ENCODE results near the gene SERPINE2.

The SERPINE2 gene, protein sequence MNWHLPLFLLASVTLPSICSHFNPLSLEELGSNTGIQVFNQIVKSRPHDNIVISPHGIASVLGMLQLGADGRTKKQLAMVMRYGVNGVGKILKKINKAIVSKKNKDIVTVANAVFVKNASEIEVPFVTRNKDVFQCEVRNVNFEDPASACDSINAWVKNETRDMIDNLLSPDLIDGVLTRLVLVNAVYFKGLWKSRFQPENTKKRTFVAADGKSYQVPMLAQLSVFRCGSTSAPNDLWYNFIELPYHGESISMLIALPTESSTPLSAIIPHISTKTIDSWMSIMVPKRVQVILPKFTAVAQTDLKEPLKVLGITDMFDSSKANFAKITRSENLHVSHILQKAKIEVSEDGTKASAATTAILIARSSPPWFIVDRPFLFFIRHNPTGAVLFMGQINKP

GRCh38 chr2:224039080-224039769, at the start of gene SERPINE2:
SERPINE2 (minus strand) TSS chr2:224039286; CDS start chr2:224001900, 37,386 bp downstream.
- peak; percentile 84 for DNase-seq

DNA sequence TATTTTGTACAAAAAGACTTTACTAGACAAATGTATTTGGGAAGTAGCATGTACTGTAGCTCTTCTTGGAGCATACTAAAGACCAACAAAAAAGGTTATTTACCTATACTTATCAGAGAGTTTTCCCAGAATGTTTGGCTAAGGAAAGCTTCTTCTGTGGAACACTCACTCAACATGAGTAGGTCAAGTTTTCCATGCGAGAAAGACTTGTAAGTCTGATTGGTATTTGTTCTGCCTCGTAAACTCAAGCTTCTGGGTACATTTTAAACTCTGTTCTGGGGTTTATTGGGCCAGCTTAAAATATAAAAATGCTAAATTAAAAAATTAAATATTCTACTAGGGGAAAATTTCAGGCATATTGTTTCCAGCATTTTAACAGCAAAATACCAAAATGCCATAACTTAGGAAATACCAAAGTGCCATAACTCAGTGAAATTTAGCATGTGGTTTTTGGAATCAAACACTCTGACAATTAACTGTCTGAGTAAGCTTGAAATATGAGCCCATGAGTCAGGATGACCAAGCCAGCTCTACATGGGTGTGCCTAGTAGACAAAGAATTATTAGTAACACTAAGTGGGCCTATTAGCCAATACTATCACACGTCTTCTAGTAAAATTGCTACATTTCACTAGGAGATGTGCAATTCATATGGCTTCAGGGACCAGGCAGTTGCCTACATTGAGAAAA, 47.3 kb upstream of the SERPINE2 start:
- DNase-seq = no peak

- no peak for DNase-seq
Measured at GRCh38 chr2:224085811-224086210, 46.7 kb upstream of the SERPINE2 start.

DNA sequence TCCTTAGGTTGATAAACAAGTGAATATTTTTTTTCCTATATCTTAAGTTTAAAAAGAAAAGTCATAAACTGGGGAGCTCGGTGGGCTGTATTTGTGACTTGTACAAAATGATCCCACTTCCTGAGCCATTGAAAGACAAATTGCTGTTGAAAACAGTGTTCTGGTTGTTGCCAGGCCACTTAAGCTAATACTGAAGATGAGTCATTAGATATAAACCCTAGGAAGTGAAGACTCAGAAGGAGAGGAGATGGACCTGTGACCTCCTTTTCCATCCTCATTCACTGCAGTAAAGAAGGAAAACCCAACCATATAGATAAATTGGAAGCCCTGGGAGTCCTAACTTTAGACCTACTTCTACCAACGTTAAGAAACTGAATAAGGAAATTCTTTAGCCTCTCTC, 46.2 kb upstream of the SERPINE2 start:
- DNase-seq = no peak

DNA sequence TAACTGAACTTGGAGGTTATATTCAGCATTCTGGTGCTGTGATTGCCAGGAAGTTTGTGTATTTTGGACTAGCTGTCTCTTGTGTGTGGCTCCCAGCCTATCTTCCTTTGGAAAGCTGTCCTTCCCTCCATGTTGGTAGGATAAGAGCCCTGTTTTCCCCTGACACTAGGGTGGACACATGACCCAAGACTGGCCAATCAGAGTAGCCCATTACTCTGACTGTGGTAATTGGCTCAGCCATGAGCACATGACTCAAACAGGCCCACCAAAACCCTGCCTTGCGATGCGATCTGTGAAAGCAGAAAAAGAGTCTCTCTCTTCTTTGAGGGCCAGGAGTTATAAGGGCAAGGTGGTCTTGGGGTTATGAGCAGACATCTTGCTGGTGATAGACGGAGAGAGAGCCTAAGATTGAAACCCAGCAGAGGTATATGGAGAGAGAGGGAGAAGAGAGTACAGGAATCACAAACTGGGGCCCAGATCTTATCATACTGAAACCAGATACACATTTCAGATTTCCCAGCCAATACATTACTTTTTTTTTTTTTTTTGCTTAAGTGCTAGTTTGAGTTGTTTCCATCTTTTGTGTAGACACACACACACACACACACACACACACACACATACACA, 45.3 kb upstream of the SERPINE2 start:
- no peak for DNase-seq

DNA sequence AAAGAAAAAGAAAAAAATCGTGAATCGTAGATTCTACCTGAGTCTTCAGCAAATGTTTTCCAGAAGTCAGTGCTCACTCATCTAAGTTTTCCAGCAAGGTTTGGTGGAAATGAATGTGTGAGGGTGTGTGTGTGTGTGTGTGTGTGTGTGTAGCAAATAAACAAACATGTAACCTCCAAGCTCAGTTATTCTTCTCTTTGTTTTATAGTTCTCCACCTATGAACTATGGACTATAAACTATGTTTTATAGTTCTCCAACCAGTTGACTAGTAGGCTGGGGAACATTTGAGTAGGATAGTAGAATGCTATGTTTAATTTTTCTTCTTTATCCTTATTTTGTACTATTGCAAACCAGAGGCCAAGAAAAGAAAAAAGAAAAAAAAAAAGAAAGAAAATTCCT, 44.6 kb upstream of the SERPINE2 start:
- DNase-seq = no peak

GRCh38 chr2:224078656-224079055, 39.6 kb upstream of the SERPINE2 start:
- DNase-seq = no peak

- DNase-seq = no peak
Measured at GRCh38 chr2:224077773-224078507, 38.9 kb upstream of the SERPINE2 start.

GRCh38 chr2:224075588-224075987, 36.5 kb upstream of the SERPINE2 start:
- no peak for DNase-seq

DNA sequence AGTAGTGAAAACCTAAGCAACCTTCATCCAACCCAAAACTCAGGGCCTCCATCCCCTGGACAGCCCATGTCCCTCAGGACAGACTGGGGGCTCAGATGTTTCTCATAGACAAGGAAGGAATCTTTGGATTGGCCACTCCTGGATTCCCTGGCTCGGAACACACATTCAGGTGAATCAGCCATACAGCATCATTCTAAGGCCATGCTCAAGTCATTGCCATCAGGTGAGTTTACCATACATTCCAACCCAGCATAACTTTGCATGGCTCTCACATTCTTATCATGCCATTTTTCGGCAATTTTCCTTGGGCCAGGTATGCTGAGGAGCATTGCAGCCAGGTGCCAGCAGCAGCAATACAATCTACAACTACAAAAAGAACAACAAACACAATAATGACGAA, 34.6 kb upstream of the SERPINE2 start:
- DNase-seq = no peak

GRCh38 chr2:224072541-224073188, 33.6 kb upstream of the SERPINE2 start:
- no peak for DNase-seq

DNA sequence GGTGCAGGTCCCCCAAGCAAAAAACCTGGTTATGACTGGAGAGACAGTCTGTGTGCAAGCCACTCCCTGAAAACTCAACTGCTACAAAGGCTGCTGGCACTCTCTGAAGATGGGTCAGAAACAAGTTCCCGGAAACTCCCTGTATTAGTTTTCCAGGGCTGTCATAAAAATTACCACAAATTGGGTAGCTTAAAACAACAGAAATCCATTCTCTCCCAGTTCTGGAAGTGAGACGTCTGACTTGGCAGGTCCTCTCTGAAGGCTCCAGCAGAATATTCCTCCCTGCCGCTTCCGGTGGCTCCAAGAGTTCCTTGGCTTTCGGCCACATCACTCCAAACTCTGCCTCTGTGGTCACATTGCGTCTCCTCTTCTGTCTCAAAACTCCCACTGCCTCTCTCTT, 30.1 kb upstream of the SERPINE2 start:
- no peak for DNase-seq

DNA sequence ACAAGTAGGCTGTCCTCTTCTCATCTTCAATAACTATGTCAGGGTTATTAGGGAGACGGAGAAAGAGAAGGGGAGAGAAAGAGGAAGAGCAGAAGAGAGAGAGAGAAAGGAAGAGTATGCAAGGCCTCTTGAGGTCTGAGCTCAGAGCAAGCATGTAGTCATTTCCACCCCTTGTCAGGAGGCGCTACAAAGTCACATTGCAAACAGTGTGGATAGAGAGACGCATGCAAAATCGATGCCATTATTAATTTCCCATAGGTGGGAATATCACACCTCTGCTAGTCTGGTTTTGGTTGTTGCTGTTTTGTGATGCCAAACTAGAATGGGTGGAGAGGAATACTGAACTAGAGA, 24.2 kb upstream of the SERPINE2 start:
- no peak for DNase-seq

DNA sequence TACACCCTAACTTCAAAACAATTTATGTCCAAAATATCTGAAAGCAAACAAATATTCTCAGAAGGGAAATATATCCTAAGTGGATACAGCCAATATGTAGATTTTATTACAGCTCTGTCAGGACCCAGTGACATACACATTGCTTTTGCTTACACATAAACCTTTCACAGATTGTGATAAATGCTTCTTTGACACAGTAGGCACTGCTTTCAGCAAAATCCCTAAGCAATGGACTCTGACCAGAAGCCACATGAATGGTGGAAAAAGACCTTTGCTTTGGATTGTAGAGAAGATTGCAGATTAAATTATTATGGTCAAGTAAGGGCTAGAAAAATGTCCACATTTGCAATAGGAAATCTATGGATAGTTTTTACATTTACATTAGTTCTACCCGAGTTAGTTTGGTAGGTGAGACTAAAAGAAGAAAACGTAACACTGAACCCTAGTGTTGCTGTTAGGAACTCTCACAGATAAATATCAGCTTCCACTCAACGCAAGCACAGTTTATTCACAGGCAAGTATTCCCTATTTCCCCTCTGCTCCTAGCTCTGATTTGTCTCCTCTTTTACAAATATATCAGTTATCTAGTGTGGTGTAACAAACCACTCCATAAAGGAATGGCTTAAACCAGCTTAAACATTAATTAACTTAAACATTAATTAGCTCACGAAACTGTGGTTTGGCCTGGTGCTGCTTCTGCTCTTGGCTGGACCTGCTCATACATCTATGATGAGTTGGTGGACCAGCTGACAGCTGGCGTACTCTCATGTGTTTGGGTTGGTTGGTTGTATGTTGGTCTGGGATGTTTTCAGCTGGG, 23.6 kb upstream of the SERPINE2 start:
- no peak for DNase-seq

- DNase-seq = no peak
Measured at GRCh38 chr2:224060783-224061482, 21.8 kb upstream of the SERPINE2 start.

DNA sequence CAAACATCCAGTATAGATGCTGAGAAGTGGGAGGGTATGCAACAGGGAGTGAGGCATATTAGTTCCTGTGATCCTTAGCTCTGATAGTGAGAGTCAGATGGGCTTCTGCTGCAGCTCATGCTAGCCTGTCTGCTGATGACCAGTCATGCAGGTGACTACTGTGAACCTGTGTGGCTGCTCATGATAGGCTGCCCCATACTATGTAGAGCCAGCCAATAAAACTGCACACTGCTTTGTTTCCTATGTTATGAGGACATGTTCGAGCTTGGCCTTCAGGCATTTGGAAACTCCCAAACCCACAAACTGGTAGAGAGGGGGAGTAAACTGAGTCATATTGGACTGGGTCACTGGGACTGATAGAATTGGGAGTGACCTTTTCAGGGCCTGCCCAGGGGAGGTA, 20.1 kb upstream of the SERPINE2 start:
- no peak for DNase-seq

- DNase-seq = no peak
Measured at GRCh38 chr2:224058048-224058775, 19.1 kb upstream of the SERPINE2 start.

GRCh38 chr2:224056889-224057288, 17.8 kb upstream of the SERPINE2 start:
- no peak for DNase-seq

DNA sequence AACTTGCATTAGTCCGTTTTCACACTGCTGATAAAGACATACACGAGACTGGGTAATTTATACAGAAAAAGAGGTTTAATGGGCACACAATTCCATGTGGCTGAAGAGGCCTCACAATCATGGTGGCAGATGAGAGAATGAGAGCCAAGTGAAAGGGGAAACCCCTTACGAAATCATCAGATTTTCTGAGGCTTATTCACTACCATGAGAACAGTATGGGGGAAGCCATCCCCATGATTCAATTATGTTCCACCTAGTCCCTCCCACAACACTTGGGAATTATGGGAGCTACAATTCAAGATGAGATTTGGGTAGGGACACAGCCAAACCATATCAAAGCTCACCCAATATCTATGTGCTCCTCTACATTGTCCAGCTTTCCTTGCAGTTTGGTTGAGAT, 16.0 kb upstream of the SERPINE2 start:
- DNase-seq = no peak

DNA sequence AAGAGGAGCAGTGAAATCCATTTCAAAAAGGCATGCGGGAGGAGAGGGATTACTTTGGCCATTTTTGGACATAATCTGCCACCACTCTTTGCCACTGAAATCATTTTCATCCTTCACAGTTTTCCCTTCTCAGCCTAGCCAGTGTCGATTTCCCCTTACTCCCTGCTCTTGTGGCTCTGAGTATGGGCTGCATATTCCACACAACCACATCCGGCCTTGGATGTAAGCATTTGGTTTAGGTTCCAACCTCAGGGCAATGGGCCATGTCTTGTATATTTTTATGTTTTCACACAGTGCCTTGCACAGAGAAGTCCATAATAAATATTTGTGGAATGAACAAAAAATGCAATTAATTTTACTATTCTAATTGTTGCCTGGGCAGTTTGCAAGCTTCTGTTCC, 7.7 kb upstream of the SERPINE2 start:
- DNase-seq = no peak

All from right forelimb (tissue), 1 donor.